HL-60 (cell line): Measurements from ENCODE around the gene TREML1.

Experiments used
- DNase-seq, 2 experiments: peaks; one replicate each; pipeline ENCODE4 v3.0.0-alpha.2; 2010 to 2020; ENCODE audit warnings: low read depth in 1 of 2, low spot score in 1 of 2
- H3K27ac ChIP-seq: fragments of 250-450 bp; sonication (Bioruptor Pico); replicated peaks from 2 replicates; pipeline ENCODE4 v1.5.1; 2020; ENCODE audit warnings: mild to moderate bottlenecking, moderate library complexity
- H3K27me3 ChIP-seq: fragments of 250-450 bp; sonication (Bioruptor Pico); 2 replicates; pipeline ENCODE4 v1.5.1; 2021; ENCODE audit warnings: mild to moderate bottlenecking, moderate library complexity; ENCODE audit not compliant: insufficient read depth, poor library complexity, severe bottlenecking
- H3K4me3 ChIP-seq: replicated peaks from 2 replicates; pipeline ENCODE4 v1.5.1; 2011; ENCODE audit warnings: mild to moderate bottlenecking, control low read depth, low read length; ENCODE audit not compliant: insufficient read depth
- CTCF ChIP-seq: IDR thresholded peaks from one replicate; pipeline ENCODE4 v1.5.1; 2011; ENCODE audit warnings: low read length, control low read depth, inconsistent platforms; ENCODE audit not compliant: insufficient read depth
- GABPA ChIP-seq: IDR thresholded peaks from 2 replicates; pipeline ENCODE4 v1.6.1; 2012; ENCODE audit warnings: low read depth
- POLR2AphosphoS5 ChIP-seq: IDR thresholded peaks from 2 replicates; pipeline ENCODE4 v1.6.1; 2012; ENCODE audit warnings: low read depth
- REST ChIP-seq: IDR thresholded peaks from 2 replicates; pipeline ENCODE4 v1.6.1; 2012; ENCODE audit warnings: low read depth; ENCODE audit not compliant: insufficient replicate concordance
- SPI1 ChIP-seq: IDR thresholded peaks from 2 replicates; pipeline ENCODE4 v1.6.1; 2012; ENCODE audit warnings: low read depth, mild to moderate bottlenecking, borderline replicate concordance

TREML1 gene

GRCh38 chr6:41181566-41181965 lies 27.4 kb upstream of the TREML1 start:
- H3K27me3 ChIP-seq, result no peaks in the 10 kb centered on the region
- H3K4me3 ChIP-seq, result no peak overlapping the region
- no peak for DNase-seq
- no peak overlapping the region for H3K27ac ChIP-seq
- TF ChIP-seq GABPA (no peak), POLR2AphosphoS5 (no peak), CTCF (no peak), REST (no peak), SPI1 (no peak)

GRCh38 chr6:41179163-41179562 lies 25.0 kb upstream of the TREML1 start:
- TF ChIP-seq REST (no peak), GABPA (no peak), CTCF (no peak), SPI1 (no peak), POLR2AphosphoS5 (no peak)

GRCh38 chr6:41177695-41178094 lies 23.5 kb upstream of the TREML1 start:
- TF ChIP-seq CTCF (no peak), POLR2AphosphoS5 (no peak), REST (no peak), GABPA (no peak), SPI1 (no peak)
- no peaks in the 10 kb centered on the region for H3K27me3 ChIP-seq
- no peak overlapping the region for H3K27ac ChIP-seq
- no peak overlapping the region for H3K4me3 ChIP-seq
- DNase-seq, result no peak

More at GRCh38 chr6:41179163-41179562, 25.0 kb upstream of the TREML1 start:
- no peak overlapping the region for H3K4me3 ChIP-seq
- no peaks in the 10 kb centered on the region for H3K27me3 ChIP-seq
- DNase-seq, result no peak
- H3K27ac ChIP-seq, result no peak overlapping the region
